ENCODE data around the gene TTLL1.

Gene TTLL1

GRCh38 chr22:43079742-43080141 is 9.4 kb downstream of the TTLL1 start:
- Histone ChIP-seq H3K4me1 (no peaks in the 10 kb centered on the region), H4K20me1 (no peaks in the 10 kb centered on the region), H3K27me3 (no peaks in the 10 kb centered on the region), H3K9ac (no peak overlapping the region), H3K27ac (no peak overlapping the region), H3K4me2 (no peak overlapping the region), H3K9me3 (no peaks in the 10 kb centered on the region), H3K4me3 (no peak overlapping the region), H3K36me3 (peaks cover 6% of the 10 kb centered on the region; the same call in 1 of the 2 replicates)
- no peak for TF ChIP-seq Cebpa-rat (IDR thresholded peaks at IDR 0.05)

- H3K4me3 ChIP-seq = no peak overlapping the region
- H3K9ac ChIP-seq = no peak overlapping the region
- no peaks in the 10 kb centered on the region for H3K9me3 ChIP-seq
- H3K27me3 ChIP-seq = no peaks in the 10 kb centered on the region
- H3K4me2 ChIP-seq = no peak overlapping the region
- H3K27ac ChIP-seq = no peak overlapping the region
- no peaks in the 10 kb centered on the region for H3K4me1 ChIP-seq
- H3K36me3 ChIP-seq = peaks cover 17% of the 10 kb centered on the region; the same call in 1 of the 2 replicates
- no peaks in the 10 kb centered on the region for H4K20me1 ChIP-seq
- TF ChIP-seq Cebpa-rat (IDR thresholded peaks at IDR 0.05) = no peak
These were observed 10.7 kb downstream of the TTLL1 start for GRCh38 chr22:43078522-43078921.

GRCh38 chr22:43077121-43077877 is 11.9 kb downstream of the TTLL1 start:
- no peak overlapping the region for H3K4me3 ChIP-seq
- peaks cover 17% of the 10 kb centered on the region; the same call in 1 of the 2 replicates for H3K36me3 ChIP-seq
- H3K4me1 ChIP-seq = no peaks in the 10 kb centered on the region
- no peak overlapping the region for H3K27ac ChIP-seq
- no peaks in the 10 kb centered on the region for H3K27me3 ChIP-seq
- no peak for TF ChIP-seq Cebpa-rat (IDR thresholded peaks at IDR 0.05)
- no peak overlapping the region; the same call in 1 of the 2 replicates for H3K9ac ChIP-seq
- no peak overlapping the region for H3K4me2 ChIP-seq
- no peaks in the 10 kb centered on the region for H3K9me3 ChIP-seq
- no peaks in the 10 kb centered on the region for H4K20me1 ChIP-seq

- Histone ChIP-seq H3K4me3 (no peak overlapping the region), H3K36me3 (peaks cover 42% of the 10 kb centered on the region), H3K9ac (no peak overlapping the region), H3K27me3 (no peaks in the 10 kb centered on the region), H3K4me2 (no peak overlapping the region), H3K4me1 (peaks cover 15% of the 10 kb centered on the region), H3K27ac (no peak overlapping the region), H3K9me3 (no peaks in the 10 kb centered on the region), H4K20me1 (no peaks in the 10 kb centered on the region)
- TF ChIP-seq Cebpa-rat (IDR thresholded peaks at IDR 0.05) = no peak
These were observed 22.3 kb downstream of the TTLL1 start for GRCh38 chr22:43066844-43067385.

- H3K36me3 ChIP-seq = peaks cover 46% of the 10 kb centered on the region
- H3K9ac ChIP-seq = no peak overlapping the region
- no peak for TF ChIP-seq Cebpa-rat (IDR thresholded peaks at IDR 0.05)
- no peaks in the 10 kb centered on the region for H3K9me3 ChIP-seq
- no peak overlapping the region for H3K4me3 ChIP-seq
- no peak overlapping the region for H3K27ac ChIP-seq
- peaks cover 15% of the 10 kb centered on the region for H3K4me1 ChIP-seq
- H3K4me2 ChIP-seq = peak overlapping the region; percentile 51
- no peaks in the 10 kb centered on the region for H4K20me1 ChIP-seq
- H3K27me3 ChIP-seq = no peaks in the 10 kb centered on the region
These were observed 23.1 kb downstream of the TTLL1 start for GRCh38 chr22:43066134-43066533.

- no peak overlapping the region for H3K27ac ChIP-seq
- H3K9me3 ChIP-seq = no peaks in the 10 kb centered on the region
- no peak for TF ChIP-seq Cebpa-rat (IDR thresholded peaks at IDR 0.05)
- H4K20me1 ChIP-seq = no peaks in the 10 kb centered on the region
- no peak overlapping the region for H3K9ac ChIP-seq
- peaks cover 72% of the 10 kb centered on the region for H3K36me3 ChIP-seq
- H3K4me2 ChIP-seq = no peak overlapping the region
- H3K4me1 ChIP-seq = no peaks in the 10 kb centered on the region
- H3K4me3 ChIP-seq = no peak overlapping the region
- no peaks in the 10 kb centered on the region for H3K27me3 ChIP-seq
These were observed 29.0 kb downstream of the TTLL1 start for GRCh38 chr22:43060183-43060582.

- no peaks in the 10 kb centered on the region for H3K9me3 ChIP-seq
These were observed 31.6 kb downstream of the TTLL1 start for GRCh38 chr22:43057641-43058040.

GRCh38 chr22:43053176-43053575 is 36.0 kb downstream of the TTLL1 start:
- Histone ChIP-seq H3K9me3 (no peaks in the 10 kb centered on the region), H3K36me3 (peaks cover 36% of the 10 kb centered on the region; the same call in 1 of the 2 replicates), H3K4me3 (no peak overlapping the region), H3K4me2 (no peak overlapping the region), H3K9ac (no peak overlapping the region), H3K27ac (no peak overlapping the region), H3K4me1 (no peaks in the 10 kb centered on the region), H4K20me1 (no peaks in the 10 kb centered on the region), H3K27me3 (no peaks in the 10 kb centered on the region)
- no peak for TF ChIP-seq Cebpa-rat (IDR thresholded peaks at IDR 0.05)

More at GRCh38 chr22:43057641-43058040, 31.6 kb downstream of the TTLL1 start:
- Histone ChIP-seq H4K20me1 (no peaks in the 10 kb centered on the region), H3K4me1 (no peaks in the 10 kb centered on the region), H3K27me3 (no peaks in the 10 kb centered on the region), H3K27ac (no peak overlapping the region), H3K4me2 (no peak overlapping the region), H3K4me3 (no peak overlapping the region), H3K9ac (no peak overlapping the region), H3K36me3 (peaks cover 59% of the 10 kb centered on the region)
- no peak for TF ChIP-seq Cebpa-rat (IDR thresholded peaks at IDR 0.05)

- H3K36me3 ChIP-seq = peaks cover 29% of the 10 kb centered on the region; the same call in 1 of the 2 replicates
- H3K27me3 ChIP-seq = no peaks in the 10 kb centered on the region
- TF ChIP-seq Cebpa-rat (IDR thresholded peaks at IDR 0.05) = no peak
- H3K4me2 ChIP-seq = no peak overlapping the region
- no peak overlapping the region for H3K27ac ChIP-seq
- no peaks in the 10 kb centered on the region for H4K20me1 ChIP-seq
- H3K9ac ChIP-seq = no peak overlapping the region
- H3K4me3 ChIP-seq = no peak overlapping the region
- no peaks in the 10 kb centered on the region for H3K9me3 ChIP-seq
- H3K4me1 ChIP-seq = no peaks in the 10 kb centered on the region
These were observed 38.2 kb downstream of the TTLL1 start for GRCh38 chr22:43050995-43051394.

GRCh38 chr22:43047605-43048004 is 41.6 kb downstream of the TTLL1 start:
- no peak for TF ChIP-seq Cebpa-rat (IDR thresholded peaks at IDR 0.05)
- H3K9me3 ChIP-seq = no peaks in the 10 kb centered on the region
- no peak overlapping the region for H3K4me2 ChIP-seq
- no peak overlapping the region for H3K27ac ChIP-seq
- H4K20me1 ChIP-seq = no peaks in the 10 kb centered on the region
- H3K27me3 ChIP-seq = no peaks in the 10 kb centered on the region
- no peak overlapping the region for H3K4me3 ChIP-seq
- no peak overlapping the region for H3K9ac ChIP-seq
- H3K36me3 ChIP-seq = peaks cover 19% of the 10 kb centered on the region; the same call in 1 of the 2 replicates
- peaks cover 15% of the 10 kb centered on the region for H3K4me1 ChIP-seq
